Fibroblast of the aortic adventitia (primary cell): ENCODE results near the gene DGKD. TPM values are rescaled to one million over a fixed set of nuclear protein-coding genes. Genes with fewer than 3 reads are reported as not detected.

Experiments
- DNase-seq: peaks from one replicate; pipeline ENCODE4 v3.0.0-alpha.2; 2010; ENCODE audit warnings: low read depth
- H3K4me3 ChIP-seq: 2 replicates; pipeline ENCODE4 v1.5.1; 2011; ENCODE audit warnings: low read depth, mild to moderate bottlenecking, control low read depth, low read length, moderate library complexity
- CTCF ChIP-seq: IDR thresholded peaks from 2 replicates; pipeline ENCODE4 v1.5.1; 2011; ENCODE audit warnings: mild to moderate bottlenecking, low read length, control low read depth, inconsistent platforms; ENCODE audit not compliant: insufficient read depth
- total RNA-seq: library from RNA; depleted of rRNA; stranded (reverse); fragments of >200 nt; gene quantifications from 2 replicates; pipeline ENCODE4 v1.2.3, GENCODE V29; 2012; ENCODE audit warnings: low replicate concordance

The DGKD gene
- total RNA-seq, 1 donor = 4.1 TPM

DNA sequence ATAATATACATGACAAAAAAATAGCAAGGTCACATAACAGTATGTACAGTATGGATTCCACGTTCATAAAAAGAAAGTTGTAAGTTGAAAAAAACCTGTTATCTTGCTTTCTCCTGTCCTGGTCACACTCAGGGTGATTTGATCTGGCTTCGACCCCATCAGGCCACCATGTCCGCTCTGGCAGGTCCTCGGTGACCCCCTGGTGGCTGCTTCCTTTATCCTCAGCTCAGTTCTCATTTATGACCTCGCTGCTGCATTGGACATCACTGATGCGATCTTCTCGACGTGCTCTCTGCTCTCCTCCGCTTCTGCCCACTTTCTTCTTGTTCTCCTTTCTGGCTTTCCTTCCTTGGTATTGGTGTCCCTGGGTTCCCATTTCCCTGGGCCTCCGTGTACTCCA lies 29.7 kb downstream of the DGKD start:
- peak; percentile 8 for TF ChIP-seq CTCF
- DNase-seq = no peak
- H3K4me3 ChIP-seq = no peak overlapping the region

GRCh38 chr2:233384811-233385488 lies 30.7 kb downstream of the DGKD start:
- no peak for DNase-seq
- no peak for TF ChIP-seq CTCF
- no peak overlapping the region for H3K4me3 ChIP-seq

GRCh38 chr2:233385489-233386044 lies 31.3 kb downstream of the DGKD start:
- TF ChIP-seq CTCF = no peak
- peak; percentile 16 for DNase-seq
- no peak overlapping the region for H3K4me3 ChIP-seq

DNA sequence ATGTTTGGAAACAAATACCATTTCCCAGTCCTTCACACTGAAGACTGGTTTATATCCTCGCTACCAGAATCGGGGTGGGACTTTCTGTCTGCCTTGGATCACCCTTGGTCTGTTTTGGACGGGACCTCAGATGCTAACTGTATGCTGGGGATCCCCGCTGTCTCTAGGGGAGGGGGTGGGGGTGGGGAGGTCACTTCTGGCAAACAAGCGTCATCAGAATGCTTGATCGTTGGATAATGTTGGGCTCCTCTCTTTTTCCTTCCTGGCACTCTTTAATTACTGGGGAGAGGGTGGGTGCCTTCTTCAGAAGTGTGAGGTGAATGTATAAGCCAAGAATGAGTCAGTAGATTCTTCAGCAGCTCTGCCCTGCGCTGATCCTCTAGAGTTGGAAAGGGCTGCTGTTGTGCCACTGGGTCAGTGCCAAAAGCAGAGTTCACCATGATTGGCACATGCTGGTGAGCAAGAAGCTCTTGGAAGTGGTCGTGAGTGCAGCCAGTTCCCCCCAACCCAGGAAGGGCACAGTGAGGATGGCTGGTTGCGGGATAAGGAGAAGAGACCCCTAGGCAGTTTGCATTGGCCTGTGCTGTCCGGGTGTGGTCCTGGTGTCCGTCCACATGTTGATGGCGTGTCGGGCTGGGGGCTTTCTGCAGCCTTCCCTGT lies 32.2 kb downstream of the DGKD start:
- no peak for TF ChIP-seq CTCF
- H3K4me3 ChIP-seq = no peak overlapping the region
- peak; percentile 74 for DNase-seq

GRCh38 chr2:233387225-233387624 lies 32.9 kb downstream of the DGKD start:
- no peak for DNase-seq
- TF ChIP-seq CTCF = no peak
- peak overlapping the region; percentile 17 for H3K4me3 ChIP-seq

DNA sequence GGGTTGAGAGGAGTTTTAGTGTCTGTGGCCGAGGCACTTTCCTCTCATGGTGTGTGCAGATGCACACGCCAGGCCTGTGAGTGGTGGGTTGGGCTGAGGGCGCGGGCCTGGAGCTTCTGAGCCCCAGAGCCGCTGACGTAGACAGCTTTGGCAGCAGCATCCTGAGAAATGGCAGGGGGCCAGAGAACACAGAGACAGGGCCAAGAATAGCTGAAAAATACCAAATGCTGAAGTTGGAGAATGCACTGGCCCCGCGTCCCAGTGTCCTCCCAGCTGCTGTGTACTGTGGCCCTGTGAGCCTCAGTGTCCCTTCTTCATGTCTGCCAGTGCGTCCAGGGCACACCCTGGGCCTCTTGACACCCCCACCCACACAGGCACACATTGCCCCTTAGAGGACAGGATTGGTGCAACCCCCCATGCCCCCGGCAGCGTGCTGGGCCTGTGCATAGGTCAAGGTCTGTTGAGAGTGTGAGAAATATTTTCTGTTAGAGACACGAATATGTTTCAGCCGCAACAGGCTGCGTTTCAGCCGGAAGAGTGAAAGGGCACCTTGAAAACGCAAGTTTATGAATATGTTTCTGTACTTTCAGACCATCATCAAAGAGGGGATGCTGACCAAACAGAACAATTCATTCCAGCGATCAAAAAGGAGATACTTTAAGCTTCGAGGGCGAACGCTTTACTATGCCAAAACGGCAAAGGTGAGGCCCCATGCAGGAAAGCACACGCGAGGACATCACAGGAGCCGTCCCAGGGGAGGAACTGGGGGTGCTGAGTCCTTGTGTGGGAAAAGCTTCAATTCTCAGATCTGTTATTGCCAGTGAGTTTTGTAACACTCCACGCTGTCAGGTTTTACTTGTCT lies 33.6 kb downstream of the DGKD start:
- no peak for TF ChIP-seq CTCF
- peak; percentile 98 for DNase-seq

More for the DNA sequence above, 33.6 kb downstream of the DGKD start:
- H3K4me3 ChIP-seq = peak overlapping the region; percentile 22
